ENCODE measurements around the gene UBTD2. TPM values are rescaled to one million over a fixed set of nuclear protein-coding genes. Genes with fewer than 3 reads are reported as not detected.
"Not testable (repeated sequence)": the region's sequence is repeated elsewhere in the genome, so short reads cannot be mapped to it uniquely, and the experiment has no call there.

The UBTD2 gene
- total RNA-seq, 1 donor from 2014 or later = 23.9 TPM

DNA sequence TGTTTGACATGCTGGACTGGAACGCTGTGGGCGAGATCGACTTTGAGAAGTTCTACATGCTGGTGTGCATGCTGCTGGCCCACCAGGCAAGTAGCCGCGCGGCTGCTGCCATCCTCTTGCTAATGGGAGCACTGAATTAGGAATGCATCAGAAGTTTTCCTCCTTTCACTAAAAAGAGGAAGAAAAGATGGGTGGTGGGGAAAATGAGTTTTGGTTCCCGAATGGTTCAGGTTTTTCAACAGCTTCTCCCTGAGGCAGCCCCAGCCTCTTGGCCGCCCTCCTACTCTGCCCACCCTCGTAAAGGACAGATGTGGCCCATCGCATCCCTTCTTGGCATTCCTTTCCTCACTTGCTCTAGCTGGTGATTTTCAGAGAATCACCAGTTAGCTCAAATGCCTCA, 84.1 kb downstream of the UBTD2 start:
- DNase-seq (ENCODE audit: extremely low read depth, low read depth, low spot score) = no peak

DNA sequence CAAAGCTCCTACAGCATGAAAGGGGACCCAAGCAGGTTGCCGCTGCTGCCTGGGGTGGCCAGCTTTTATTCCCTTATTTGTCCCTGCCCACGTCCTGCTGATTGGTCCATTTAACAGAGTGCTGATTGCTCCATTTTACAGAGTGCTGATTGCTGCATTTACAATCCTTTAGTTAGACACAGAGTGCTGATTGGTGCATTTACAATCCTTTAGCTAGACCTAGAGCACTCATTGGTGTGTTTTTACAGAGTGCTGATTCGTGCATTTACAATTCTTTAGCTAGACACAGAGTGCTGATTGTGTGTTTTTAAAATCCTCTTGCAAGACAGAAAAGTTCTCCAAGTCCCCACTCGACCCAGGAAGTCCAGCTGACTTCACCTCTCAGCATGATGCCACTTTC, 85.8 kb downstream of the UBTD2 start:
- not testable (repeated sequence) for DNase-seq (ENCODE audit: extremely low read depth, low read depth, low spot score)

DNA sequence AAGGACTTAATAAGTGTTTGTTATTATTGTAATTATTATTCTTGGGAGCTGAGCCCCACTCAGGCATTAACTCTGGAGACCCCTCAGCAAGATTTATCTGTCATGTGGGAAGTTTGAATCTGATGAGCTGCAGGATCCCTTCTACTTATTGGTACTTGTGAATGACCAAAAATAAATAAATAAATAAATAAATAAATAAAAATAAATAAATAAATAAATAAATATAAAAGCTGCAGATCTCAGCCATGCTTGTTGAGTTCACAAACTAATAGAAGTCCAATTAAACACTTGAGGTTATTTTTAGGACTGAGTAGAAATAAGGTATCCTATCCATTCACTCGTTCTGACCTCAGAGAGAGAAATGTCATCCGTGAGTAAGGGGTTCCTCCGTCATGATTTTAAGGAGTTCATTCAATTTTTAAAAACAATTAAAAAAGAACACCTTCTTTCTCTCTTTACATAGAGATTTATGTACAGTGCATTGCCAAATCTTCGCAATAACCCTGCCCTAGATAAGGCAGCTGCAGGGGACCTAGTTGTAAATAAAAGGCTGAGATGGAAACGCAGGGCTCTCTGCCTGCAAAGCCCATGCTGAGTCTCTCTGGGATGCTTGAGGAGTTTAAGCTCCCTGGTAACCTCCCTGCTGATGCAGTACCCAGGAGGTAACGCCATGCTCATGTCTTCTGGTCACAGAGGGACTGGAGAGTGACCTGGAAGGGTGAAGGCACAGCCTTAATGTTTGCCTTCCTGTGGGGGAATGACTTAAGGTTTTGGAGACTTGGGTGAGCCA, 88.4 kb downstream of the UBTD2 start:
- no peak for DNase-seq (ENCODE audit: extremely low read depth, low read depth, low spot score)

DNA sequence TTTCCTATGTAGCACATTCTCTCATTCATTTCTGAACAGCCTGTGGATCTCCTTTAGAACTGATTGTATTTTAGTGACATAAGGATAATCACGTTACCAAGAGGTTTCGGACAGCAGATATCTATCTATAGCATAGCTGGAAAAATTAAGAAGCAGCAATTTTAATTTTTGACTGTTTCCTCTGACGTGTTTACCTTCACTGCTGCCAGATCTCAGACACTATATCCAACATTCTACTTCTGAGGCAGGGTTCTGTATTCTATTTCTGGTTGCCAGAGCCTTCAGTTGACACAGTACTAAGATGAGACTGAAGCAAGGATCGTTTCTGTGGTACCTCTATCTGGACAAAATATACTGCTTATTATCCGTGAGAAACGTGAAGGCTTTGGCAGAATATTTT, 89.7 kb downstream of the UBTD2 start, which contains the start of gene EFCAB9:
EFCAB9 (plus strand) TSS at position 301 of the 400 bp plus-strand sequence; CDS start at position 302, 1 bp downstream.
- no peak for DNase-seq (ENCODE audit: extremely low read depth, low read depth, low spot score)

DNA sequence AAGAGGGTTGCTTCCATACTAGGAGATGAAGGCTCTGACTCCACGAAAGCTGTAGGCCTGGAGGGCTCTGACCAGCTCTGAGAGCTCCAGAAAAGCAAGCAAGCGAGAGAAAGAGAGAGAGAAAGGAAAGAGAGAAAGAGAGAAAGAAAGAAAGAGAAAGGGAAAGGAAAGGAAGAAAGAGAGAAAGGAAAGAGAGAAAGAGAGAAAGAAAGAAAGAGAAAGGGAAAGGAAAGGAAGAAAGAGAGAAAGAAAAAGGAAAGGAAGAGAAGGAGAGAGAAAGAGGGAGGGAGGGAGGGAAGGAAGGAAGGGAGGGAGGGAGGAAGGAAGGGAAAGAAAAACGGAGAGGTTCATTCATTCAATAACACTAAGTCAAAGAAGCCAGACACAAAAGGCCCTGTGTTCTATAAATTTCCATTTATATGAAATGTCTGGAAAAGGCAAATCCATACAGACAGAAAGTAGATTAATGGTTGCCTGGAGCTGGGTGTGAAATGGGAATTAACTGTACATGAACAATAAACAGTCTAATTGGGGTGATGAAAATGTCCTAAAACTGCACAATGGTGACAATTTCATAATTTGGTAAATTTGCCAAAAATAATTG, 93.8 kb downstream of the UBTD2 start:
- no peak for DNase-seq (ENCODE audit: extremely low read depth, low read depth, low spot score)

DNA sequence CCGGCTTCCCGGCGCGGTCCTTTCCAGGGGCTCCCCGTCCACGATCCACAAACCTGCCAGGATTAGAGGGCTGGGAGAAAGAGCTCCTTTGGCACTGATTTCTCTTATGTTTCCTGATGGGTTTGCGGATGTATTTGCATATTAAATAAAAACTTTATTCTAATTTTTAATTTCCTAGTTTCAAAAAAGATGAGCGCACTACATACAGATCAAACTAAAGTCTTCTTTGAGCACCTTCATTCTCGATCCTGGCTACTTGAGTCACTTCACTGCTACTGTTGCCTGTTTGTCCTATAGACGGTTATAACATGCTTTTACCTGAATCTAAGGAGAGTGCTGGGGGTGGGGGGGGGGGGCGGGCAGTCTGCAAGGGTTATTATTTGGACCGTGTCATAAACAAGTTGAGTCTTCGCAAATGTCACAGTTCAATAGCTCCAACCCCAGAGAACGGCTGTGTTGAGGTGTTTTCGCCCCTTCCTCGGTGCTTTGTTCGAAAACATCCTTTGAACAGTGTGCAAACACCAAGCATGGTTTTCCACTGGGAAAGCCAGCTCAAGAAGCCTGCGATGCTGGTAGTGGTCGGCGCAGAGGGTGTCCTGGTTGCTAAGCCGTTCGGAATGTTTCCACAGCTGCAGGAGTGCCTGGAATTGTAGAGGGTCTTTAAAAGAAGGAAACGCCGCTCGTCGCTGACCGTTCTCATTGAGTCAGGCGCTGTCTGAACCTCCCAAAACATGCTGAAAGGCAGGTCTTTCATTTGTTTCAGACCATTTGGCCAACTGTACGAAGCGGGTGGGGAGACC, 94.5 kb downstream of the UBTD2 start:
- no peak for DNase-seq (ENCODE audit: extremely low read depth, low read depth, low spot score)

DNA sequence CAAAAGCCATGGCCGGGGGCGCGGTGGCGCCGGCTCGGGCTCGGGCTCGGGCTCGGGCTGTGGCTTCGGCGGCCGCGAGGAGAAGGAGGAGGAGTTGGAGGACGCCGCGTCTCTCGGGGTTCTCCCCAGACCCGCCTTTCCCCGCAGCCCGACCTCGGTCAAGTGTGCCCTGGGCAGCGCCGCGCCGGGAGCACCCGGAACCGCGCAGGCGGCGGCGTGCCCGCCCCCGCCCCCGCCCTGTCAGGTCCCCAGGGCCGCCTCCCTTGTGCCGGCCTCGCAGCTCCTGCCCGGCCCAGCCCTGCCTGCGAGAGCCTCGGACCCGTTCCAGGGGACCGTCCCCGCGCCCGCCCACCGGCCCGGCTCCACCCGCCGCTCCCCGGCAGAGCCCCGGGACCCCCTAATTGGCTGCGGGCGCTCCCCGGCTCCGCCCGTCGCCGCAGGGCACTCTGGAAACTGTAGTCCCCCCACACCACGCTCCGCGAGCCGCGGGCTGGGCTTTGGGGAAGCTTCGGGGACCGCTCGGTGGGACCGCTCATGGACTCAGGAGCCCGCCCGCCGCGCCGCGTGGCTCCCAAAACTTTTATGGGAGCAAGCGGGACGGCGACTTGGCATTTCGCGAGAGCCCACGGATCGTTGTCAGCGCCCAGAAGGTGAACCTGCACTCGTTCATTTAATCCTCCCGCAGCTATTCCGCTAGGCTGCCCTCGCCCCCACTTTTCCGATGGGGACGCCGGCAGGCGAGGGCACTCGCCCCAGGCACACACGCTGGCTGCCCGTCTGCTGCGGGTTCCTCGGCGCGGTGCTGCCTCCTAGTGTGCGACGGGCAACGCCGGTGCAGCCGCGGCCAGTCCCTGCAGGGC, 95.3 kb downstream of the UBTD2 start, which contains the start of gene STK10:
STK10 (minus strand) TSS at position 192 of the 860 bp plus-strand sequence; CDS start at position 10, 182 bp downstream.
- no peak for DNase-seq (ENCODE audit: extremely low read depth, low read depth, low spot score)

DNA sequence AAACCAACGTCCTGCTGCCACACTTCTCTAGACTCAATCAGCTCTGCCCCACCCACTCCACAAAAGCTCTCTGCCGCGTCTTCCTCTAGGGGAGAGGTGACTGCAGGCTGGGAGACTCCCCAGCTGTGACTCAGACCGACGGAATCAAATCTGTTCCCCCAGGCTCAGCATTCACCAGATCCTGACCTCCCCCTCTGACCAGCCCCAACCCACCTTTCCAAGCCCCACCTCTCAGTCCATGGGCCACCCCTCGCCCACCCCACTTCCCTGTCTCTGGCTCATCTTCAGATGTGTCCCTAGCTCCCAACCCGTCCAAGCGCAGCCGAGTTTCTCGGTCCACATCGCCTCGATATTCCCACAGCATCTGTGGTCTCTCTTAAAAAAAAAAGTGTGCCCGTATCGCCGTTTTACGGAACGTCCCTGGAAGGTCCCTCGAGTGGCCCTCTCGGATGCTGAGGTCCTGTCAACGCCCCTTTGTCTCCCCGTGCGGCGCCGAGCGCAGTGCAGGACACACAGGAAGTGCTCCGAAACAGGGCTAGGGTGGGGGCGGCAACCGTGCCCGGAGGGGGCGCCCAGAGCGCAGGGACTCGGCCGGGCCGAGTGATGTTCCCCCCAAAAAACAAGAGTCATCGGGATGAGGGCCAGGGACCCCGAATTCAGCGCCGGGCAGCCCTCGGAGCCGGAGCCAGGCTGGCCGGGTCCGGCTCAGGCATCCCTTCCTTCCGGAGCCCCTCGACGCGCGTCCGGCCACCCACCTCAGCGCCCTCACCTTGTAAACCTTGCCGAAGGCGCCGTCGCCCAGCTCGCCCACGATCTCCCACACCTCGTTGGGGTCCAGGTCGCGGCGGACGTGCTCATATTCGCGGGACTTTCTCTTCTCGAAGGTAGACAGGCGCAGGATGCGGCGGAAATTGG, 96.2 kb downstream of the UBTD2 start:
- DNase-seq (ENCODE audit: extremely low read depth, low read depth, low spot score) = no peak

DNA sequence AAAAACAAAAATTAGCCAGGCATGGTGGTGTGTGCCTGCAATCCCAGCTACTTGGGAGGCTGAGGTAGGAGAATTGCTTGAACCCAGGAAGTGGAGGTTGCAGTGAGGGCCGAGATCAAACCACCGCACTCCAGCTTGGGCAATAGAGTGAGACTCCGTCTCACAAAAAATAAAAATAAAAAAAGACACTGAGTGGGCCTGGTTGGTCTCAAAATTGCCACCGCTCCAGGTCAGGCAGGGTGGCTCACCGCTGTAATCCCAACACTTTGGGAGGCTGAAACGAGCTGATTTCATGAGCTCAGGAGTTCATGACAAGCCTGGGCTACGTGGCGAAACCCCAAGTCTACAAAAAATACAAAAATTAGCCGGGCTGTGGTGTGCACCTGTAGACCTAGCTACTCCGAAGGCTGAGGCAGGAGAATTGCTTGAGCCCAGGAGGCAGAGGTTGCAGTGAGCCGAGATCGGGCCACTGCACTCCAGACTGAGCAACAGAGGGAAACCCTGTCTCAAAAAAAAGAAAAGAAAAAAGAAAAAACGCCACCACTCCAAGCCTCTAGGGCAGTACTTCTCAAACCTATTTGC, 97.4 kb downstream of the UBTD2 start:
- no peak for DNase-seq (ENCODE audit: extremely low read depth, low read depth, low spot score)

DNA sequence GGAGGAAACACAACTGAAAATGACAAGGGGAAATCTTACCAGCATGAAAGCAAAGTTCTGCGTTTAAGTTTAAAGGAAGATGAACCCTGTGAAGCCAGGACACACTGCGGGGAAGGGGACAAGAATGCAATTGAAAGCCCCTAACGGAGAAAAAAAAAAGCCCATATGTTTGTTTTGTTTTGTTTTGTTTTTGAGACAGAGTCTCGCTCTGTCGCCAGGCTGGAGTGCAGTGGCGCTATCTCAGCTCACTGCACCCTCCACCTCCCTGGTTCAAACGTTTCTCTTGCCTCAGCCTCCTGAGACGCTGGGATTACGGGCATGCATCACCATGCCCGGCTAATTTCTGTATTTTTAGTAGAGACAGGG, 98.5 kb downstream of the UBTD2 start:
- DNase-seq (ENCODE audit: extremely low read depth, low read depth, low spot score) = no peak

DNA sequence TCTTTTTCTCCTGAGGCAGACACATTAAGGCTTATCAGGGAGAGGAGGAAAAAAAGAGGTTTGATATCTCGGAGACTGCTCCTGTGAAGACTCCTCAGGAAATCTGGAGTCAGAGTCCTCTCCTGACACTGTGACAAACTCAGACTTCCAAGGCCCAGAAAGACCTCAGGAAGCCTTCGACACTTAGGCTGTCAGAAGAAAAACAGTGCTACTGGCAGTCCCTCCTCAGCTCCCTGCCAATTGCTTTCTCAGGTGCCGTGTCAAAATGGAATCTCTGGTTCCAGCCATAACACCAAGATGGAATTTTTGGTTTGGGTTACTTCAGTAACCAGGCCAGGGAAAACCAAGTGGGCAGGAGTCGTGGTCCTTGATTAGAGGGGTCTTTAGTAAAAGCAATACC, 99.7 kb downstream of the UBTD2 start:
- no peak for DNase-seq (ENCODE audit: extremely low read depth, low read depth, low spot score)

DNA sequence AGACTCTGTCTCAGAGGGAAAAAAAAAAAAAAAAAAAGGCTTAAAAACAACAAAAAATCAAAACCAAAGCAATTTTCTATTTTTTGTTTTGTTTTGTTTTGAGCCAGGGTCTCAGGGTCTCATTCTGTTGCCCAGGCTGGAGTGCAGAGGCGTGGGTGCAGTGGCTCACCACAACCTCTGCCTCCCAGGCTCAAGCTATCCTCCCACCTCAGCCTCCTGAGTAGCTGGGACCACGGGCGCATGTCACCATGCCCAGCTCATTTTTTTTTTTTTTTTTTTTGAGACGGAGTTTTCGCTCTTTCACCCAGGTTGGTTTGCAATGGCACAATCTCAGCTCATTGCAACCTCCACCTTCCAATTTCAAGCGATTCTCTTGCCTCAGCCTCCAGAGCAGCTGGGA, 101.3 kb downstream of the UBTD2 start:
- DNase-seq (ENCODE audit: extremely low read depth, low read depth, low spot score) = no peak

DNA sequence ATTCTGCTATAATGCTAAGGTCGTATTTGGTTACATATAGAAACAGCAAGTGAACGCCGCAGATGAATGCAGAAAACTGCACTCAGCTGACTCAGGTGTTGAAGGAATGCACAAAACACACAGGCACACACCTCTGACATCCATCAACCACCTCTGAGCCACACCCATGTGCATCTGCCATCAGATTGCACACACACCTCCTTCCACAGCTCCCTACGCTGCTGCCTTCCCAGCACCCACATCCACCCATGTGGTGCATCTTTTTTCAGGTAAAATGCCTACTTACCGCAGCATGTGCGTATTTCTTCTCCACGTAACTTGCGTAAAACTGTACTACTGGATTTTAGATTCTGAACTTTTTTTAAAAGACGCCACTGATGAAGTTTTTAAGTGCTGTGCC, 102.6 kb downstream of the UBTD2 start:
- no peak for DNase-seq (ENCODE audit: extremely low read depth, low read depth, low spot score)

DNA sequence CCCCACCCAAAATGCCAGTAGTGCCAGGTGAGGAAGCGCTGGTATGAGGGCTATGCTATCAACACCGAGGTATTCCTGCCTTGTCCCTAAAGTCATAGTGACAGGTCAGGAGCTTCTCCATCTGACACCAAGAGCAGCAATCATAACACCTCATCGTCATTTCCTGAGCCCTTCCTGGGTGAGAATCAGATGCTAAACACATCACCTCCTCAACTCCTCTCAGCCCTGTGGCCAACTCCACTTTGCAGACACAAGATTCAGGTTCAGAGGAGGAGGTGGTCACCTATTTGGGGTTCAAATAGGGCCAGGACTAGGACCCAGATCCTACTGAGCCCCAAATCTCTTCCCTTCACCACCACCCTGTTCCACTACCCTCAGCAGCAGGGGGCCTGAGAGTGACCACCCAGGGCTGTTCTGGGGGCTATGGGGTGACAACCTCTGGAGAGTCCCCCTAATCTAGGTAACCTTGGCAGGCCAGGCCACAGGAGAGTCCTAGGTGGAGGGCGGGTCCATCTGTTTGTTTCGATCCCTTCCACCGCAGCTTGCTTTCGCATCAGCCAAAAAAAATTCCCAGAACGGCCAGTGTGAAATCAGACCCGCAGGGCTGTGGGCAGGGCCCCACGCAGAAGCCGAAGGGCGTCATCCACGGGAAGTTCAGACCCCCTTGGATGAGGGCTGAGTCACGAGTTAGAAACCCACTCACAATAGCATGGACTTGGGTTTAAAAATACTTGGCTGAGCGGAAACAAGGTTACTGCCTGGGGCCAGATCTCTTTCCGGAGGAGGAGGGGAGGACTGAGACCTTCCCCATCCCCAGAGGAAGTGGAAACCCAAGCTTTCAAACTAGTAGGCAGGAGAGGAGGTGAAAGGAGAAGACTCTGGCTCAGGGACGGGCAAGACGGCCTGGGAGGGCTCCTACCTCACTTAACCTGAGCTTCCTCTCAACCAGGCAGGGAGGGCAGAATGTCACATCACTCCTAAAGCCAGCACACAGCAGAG, 104.3 kb downstream of the UBTD2 start:
- DNase-seq (ENCODE audit: extremely low read depth, low read depth, low spot score) = no peak

DNA sequence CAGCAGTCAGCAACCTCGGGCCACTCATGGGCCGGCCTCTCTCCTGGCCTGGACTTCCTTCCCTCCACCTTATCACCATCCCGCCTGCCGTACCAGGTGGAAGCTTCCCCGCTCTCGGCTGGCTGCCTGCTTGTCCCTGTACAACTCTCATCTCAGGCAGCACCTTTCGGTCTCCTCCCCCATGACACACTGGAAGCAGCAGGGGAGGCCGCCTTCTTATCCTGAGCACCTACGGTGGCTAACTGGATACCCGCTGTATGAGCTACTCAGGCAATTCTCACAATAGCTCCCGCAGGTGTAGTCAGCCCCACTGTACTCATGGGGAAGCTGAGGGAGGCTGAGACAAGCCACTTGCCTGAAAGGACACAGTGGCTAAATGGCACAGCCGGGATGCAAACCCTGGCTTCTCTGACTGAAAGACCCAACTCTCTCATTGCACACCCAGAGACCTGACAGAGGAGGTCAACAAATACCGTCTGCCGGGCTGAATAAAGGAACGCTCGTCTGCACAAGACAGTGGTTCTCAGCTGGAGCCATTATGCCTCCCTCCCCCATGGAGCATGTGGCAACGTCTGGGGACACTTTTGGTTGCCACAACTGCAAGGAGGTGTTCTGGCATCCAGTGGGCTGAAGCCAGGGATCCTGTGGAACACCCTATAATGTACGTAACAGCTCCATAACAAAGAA, 105.1 kb downstream of the UBTD2 start:
- DNase-seq (ENCODE audit: extremely low read depth, low read depth, low spot score) = no peak

DNA sequence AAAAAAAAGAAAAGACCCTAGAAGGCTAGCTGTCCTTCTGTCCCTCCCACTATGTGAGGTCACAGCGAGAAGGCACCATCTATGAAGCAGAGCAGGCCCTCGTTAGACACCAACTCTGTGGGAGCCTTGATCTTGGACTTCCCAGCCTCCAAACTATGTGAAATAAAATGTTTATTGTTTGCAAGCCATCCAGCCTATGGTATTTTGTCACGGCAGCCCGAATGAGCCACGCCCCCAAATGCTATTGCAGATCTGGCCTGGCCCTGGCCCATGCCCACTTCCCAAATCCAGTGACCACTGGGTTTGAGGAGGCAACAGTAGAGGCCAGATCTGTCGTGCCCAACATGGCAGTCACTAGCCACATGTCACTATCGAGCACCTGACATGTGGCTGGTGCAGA, 106.4 kb downstream of the UBTD2 start:
- DNase-seq (ENCODE audit: extremely low read depth, low read depth, low spot score) = no peak

DNA sequence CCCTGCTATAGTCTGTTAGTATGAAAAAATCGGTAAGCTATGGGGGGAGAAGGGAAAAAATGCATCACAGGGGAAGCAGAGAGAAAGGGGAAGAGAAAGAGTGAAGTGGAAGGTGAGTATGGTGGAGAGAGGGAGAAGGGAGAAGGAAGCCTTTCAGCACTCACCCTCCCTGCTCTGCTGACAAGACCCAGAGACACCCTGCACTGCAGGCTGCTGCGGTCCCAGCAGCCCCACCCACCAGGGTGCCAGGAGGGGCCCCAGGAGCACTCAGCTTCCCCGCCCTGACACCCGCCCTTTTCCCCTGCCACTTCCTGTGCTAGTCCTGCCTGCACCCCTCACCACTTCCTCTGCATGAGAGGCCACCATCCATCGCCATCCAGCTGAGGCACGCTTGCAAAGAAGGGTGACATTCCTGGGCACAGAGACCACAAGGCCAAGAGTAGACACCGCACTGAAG, 108.3 kb downstream of the UBTD2 start:
- DNase-seq (ENCODE audit: extremely low read depth, low read depth, low spot score) = no peak
